GM18907 (cell line): Measurements from ENCODE around the gene PALD1.

Experiments used
- ATAC-seq: cut with Tn5 transposase; IDR thresholded peaks from one replicate; pipeline ENCODE4 v1.9.1; 2021; ENCODE audit warnings: mild to moderate bottlenecking, moderate library complexity; ENCODE audit not compliant: unreplicated experiment

PALD1 gene

GRCh38 chr10:70457759-70458305 lies 20.7 kb upstream of the PALD1 start:
- no peak for ATAC-seq

DNA sequence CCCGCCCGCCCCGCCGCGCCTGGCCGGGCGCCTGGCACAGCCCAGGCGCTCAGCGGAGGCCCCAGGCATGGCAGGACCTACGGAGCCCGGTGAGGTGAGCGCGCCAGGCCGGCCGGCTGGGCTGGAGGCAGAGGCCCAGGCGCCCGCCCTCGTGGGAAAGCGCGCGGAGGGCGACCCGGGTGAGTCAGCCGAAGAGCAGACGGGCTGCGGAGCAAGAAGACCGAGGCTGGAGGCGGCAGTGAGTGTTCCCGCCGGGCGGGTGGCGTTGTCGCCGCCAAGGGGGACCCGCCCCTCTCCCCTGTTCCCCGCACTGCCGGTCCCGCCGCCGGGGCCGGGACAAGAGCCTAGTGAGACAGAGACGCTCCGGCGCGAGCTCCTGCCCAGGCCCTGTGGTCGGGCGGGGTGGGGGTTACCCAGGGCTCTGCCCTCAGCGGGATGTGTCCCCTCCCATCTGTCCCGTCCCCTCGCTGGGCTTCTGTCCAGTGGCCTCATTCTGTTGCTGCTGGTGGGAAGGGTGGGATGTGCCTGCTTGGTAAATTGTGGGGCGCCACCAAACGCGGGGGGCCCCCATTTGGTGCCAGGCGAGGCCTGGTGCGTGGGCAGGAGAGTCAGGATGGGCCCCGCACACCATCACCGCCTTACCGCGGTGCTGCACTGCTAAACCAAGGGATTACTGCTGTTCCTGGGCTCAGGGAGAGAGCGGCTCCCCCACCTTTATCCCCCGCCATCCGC lies 20.1 kb upstream of the PALD1 start:
- ATAC-seq, result no peak

GRCh38 chr10:70459061-70459773 lies 19.4 kb upstream of the PALD1 start:
- no peak for ATAC-seq

GRCh38 chr10:70459774-70460490 lies 18.6 kb upstream of the PALD1 start:
- no peak for ATAC-seq

GRCh38 chr10:70461397-70462348 lies 16.9 kb upstream of the PALD1 start:
- no peak for ATAC-seq

DNA sequence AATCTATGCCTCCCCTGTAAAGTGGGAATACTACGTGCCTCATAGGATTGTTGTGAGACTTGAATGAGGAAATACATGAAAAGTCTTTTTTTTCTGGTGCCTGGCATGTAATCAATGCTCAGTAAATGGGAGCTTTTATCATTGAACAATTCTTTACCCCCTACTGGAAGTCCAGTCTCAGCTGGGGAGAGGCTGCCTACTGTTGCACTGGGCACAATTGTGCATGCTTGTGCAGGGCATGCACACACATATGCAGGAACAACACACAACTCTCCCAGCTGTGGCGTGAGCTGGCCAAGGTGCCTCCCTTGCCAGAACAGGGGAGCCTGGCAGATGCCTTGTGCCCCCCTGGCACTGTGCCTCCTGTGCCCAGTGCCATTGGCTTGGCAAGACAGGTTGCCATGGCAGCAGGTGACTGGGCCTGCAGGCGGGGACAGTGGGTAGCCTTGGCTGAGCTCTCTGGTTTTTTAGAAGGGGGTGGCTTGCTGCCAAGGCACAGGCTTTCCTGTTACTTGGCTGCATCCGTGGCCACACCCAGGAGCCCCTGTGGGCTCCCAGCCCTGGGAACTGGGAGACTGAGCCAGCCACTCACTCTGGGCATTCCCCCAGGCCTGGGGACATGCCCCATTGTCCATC lies 16.1 kb upstream of the PALD1 start:
- no peak for ATAC-seq

- no peak for ATAC-seq
These were observed 13.3 kb upstream of the PALD1 start for GRCh38 chr10:70465278-70465677.

DNA sequence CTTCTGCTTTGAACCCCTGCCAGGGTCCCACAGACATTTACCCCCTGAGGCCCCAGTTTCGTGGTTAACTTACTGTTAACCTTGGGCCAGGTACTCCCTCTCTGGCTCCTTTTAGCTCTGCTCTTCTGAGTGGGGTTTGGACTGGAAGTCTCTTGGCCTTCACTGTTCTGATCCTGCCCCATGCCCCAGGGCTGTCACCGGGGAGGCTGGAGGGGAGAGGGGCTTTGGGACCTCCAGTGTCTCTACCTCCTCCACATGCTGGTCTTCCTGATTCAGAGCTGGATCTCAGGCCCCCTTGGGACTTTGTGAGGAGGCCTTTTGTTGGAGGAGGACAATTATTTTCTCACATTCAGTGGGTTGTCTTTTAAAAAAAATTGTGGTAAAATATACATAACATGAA lies 12.7 kb upstream of the PALD1 start:
- no peak for ATAC-seq

DNA sequence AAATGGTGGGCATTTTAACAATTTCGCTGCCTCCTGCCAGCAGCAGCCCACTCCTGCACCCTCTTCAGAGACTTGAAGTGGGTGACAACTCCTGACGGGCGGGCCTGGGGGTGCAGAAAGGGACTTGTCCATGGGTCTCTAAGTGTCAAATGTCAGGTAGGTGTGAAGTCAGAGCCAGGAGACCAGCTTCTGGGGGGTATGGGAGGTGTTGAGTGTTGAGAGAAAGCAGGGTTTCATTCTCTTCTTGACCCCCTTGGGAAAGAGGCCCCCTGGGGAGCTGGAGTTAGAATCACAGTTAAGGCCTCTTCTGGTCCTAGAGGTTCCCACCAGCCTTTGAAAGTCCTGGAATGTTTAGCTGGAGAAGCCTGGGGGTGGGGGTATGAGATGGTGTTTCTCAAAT lies 11.6 kb upstream of the PALD1 start:
- no peak for ATAC-seq

GRCh38 chr10:70472799-70473454 lies 5.6 kb upstream of the PALD1 start:
- ATAC-seq, result no peak

GRCh38 chr10:70474780-70475179 lies 3.8 kb upstream of the PALD1 start:
- ATAC-seq, result no peak

DNA sequence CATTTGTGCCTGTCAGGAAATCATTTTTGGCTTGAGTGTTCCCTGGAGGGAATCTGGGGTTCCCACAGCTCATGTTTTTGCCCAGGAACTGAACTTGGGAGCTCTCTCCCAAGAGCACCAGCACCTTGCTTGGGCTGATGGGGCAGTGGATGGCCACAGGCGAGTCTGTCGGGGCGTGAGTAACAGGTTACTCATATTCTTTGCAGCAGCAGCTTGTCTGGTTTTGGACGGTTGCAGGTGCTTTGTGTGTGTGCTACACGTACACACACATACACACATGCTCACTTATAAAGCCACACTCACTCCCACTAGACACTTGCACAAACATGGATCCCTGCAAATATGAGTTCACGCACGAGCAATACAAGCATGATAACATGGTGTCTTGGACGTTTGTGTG lies 2.9 kb upstream of the PALD1 start:
- ATAC-seq, result no peak

- ATAC-seq, result no peak
These were observed 2.1 kb upstream of the PALD1 start for GRCh38 chr10:70476249-70477035.

GRCh38 chr10:70477661-70478162 lies 855 bp upstream of the PALD1 start:
- ATAC-seq, result no peak

DNA sequence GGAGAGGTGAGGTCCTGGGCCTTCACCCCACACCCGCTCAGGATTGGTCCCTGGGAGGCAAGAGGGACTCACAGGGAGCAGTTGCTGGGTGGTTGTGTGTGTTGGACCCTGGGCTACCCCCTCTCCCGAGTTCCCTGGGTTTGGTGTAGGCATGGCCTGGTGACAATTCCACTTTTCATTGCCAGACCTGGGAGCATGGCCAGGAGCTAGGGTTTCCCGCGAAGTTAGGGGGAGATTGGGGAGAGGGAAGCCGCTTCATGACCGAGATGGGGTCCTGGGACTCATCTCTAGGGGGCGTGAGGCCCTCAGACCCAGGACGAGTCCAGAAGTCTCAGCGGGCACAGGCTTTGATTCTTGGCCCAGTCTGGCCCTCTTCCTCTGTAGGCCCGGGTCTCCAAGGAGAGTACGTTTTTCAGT lies 606 bp downstream of the PALD1 start:
- ATAC-seq, result no peak

- no peak for ATAC-seq
These were observed 1.2 kb downstream of the PALD1 start for GRCh38 chr10:70479626-70480238.

GRCh38 chr10:70480239-70480861 lies 1.8 kb downstream of the PALD1 start:
- no peak for ATAC-seq

- ATAC-seq, result no peak
These were observed 2.5 kb downstream of the PALD1 start for GRCh38 chr10:70481105-70481504.
